ENCODE results near the gene PMM2.
A peak's percentile ranks its signal among the peaks of the same experiment; 100 is the strongest.

The PMM2 gene

GRCh38 chr16:8885674-8886592, 88.3 kb downstream of the PMM2 start:
- Histone ChIP-seq H3K27ac (ENCODE audit: extremely low read depth, low read depth, low read length) (no peak overlapping the region), H3K36me3 (ENCODE audit: control insufficient read depth in 2 of 2, insufficient read depth in 1 of 2, low read length in 2 of 2) (peaks cover under 1 to 34% of the 10 kb centered on the region in 2 experiments; a peak in 2 of 3 replicates), H3K9me3 (ENCODE audit: control insufficient read depth, insufficient read depth, low read depth, low read length) (no peaks in the 10 kb centered on the region), H3K4me3 (ENCODE audit: low read depth, low read length) (no peak overlapping the region), H3K4me1 (ENCODE audit: control insufficient read depth, insufficient read depth, low read length) (no peaks in the 10 kb centered on the region)
- TF ChIP-seq SCRT2 (tag by site-specific recombination; IDR thresholded peaks at IDR 0.05) = peak; percentile 43
- TF ChIP-seq ZFHX2 (tag by site-specific recombination; conservative IDR thresholded peaks at IDR 0.05) = peak; percentile 50; the same call in 1 of the 2 replicates
- TF ChIP-seq ZBTB1 (tag by site-specific recombination; IDR thresholded peaks at IDR 0.05) = no peak
- no peak; the same call in 1 of the 2 replicates for TF ChIP-seq ZBTB17 (tag by site-specific recombination; IDR thresholded peaks at IDR 0.05)
- TF ChIP-seq ZNF341 (tag by site-specific recombination; IDR thresholded peaks at IDR 0.05; ENCODE audit: low read depth) = 0 out of 2 replicates have a peak, but pooled peaks have one; percentile 15
- peak; percentile 31; the same call in 1 of the 2 replicates for TF ChIP-seq CTCF (tag by site-specific recombination; IDR thresholded peaks at IDR 0.05)
- peak; percentile 73 for TF ChIP-seq ZIC2 (tag by site-specific recombination; IDR thresholded peaks at IDR 0.05)
- no peak for TF ChIP-seq ZNF24 (tag by site-specific recombination; IDR thresholded peaks at IDR 0.05)
- peak; percentile 51; the same call in 1 of the 2 replicates for TF ChIP-seq EGR2 (tag by site-specific recombination; IDR thresholded peaks at IDR 0.05; ENCODE audit: low read depth)
- TF ChIP-seq GLIS1 (tag by site-specific recombination; IDR thresholded peaks at IDR 0.05) = peak; percentile 90
- TF ChIP-seq KLF8 (tag by site-specific recombination; IDR thresholded peaks at IDR 0.05) = no peak
- no peak for TF ChIP-seq PRDM2 (tag by site-specific recombination; IDR thresholded peaks at IDR 0.05; ENCODE audit: borderline replicate concordance)
- TF ChIP-seq ZBTB21 (tag by site-specific recombination; IDR thresholded peaks at IDR 0.05) = no peak
- TF ChIP-seq GLIS2 (tag by site-specific recombination; IDR thresholded peaks at IDR 0.05) = peak; percentile 56
- ChIA-PET CTCF (interaction anchor here (0.5 to 1.6 kb wide), 5 partner anchors 12 to 319 kb away, joined by 3 to 6 read pairs (median 4); no protein-coding TSS in a partner anchor), POLR2A (interaction anchor here (1.0 kb wide), 1 partner anchor 17 kb away, joined by 3 read pairs; the partner anchor contains the start of gene CARHSP1)

- ChIA-PET CTCF (interaction anchor here (0.7 to 1.6 kb wide), 3 partner anchors 119 to 253 kb away, joined by 3 to 6 read pairs (median 3); no protein-coding TSS in a partner anchor), POLR2A (interaction anchor here (1.0 kb wide), 1 partner anchor 18 kb away, joined by 3 read pairs; the partner anchor contains the start of gene CARHSP1)
- TF ChIP-seq, protein P1, sequence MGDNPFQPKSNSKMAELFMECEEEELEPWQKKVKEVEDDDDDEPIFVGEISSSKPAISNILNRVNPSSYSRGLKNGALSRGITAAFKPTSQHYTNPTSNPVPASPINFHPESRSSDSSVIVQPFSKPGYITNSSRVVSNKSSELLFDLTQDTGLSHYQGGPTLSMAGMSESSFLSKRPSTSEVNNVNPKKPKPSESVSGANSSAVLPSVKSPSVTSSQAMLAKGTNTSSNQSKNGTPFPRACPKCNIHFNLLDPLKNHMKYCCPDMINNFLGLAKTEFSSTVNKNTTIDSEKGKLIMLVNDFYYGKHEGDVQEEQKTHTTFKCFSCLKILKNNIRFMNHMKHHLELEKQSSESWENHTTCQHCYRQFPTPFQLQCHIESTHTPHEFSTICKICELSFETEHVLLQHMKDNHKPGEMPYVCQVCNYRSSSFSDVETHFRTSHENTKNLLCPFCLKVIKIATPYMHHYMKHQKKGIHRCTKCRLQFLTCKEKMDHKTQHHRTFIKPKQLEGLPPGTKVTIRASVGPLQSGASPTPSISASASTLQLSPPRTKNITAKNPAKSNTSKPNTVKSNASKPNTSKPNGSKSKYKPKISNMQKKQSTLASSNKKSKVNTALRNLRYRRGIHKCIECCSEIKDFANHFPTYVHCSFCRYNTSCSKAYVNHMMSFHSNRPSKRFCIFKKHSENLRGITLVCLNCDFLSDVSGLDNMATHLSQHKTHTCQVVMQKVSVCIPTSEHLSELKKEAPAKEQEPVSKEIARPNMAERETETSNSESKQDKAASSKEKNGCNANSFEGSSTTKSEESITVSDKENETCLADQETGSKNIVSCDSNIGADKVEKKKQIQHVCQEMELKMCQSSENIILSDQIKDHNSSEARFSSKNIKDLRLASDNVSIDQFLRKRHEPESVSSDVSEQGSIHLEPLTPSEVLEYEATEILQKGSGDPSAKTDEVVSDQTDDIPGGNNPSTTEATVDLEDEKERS (tag by site-specific recombination; IDR thresholded peaks at IDR 0.05) = no peak
- TF ChIP-seq GLIS1 (tag by site-specific recombination; IDR thresholded peaks at IDR 0.05) (peak; percentile 80), ZBTB17 (tag by site-specific recombination; IDR thresholded peaks at IDR 0.05) (0 out of 2 replicates have a peak, but pooled peaks have one; percentile 21), ZNF776 (tag by site-specific recombination; IDR thresholded peaks at IDR 0.05; ENCODE audit: borderline replicate concordance) (no peak), SALL2 (tag by site-specific recombination; IDR thresholded peaks at IDR 0.05; ENCODE audit: borderline replicate concordance) (no peak)
- H3K4me3 ChIP-seq (ENCODE audit: low read depth, low read length) = no peak overlapping the region
- H3K9me3 ChIP-seq (ENCODE audit: control insufficient read depth, insufficient read depth, low read depth, low read length) = no peaks in the 10 kb centered on the region
- no peaks in the 10 kb centered on the region for H3K4me1 ChIP-seq (ENCODE audit: control insufficient read depth, insufficient read depth, low read length)
- no peak overlapping the region for H3K27ac ChIP-seq (ENCODE audit: extremely low read depth, low read depth, low read length)
- peaks cover 5 to 43% of the 10 kb centered on the region in 2 experiments; a peak in 2 of 3 replicates for H3K36me3 ChIP-seq (ENCODE audit: control insufficient read depth in 2 of 2, insufficient read depth in 1 of 2, low read length in 2 of 2)
Observed at GRCh38 chr16:8886593-8887430, 89.2 kb downstream of the PMM2 start.
